NB4 (cell line): Measurements from ENCODE around the gene FBXL17.
"Not testable (repeated sequence)": the region's sequence is repeated elsewhere in the genome, so short reads cannot be mapped to it uniquely, and the experiment has no call there.

Experiments
- DNase-seq: peaks from one replicate; pipeline ENCODE4 v3.0.0; 2010; ENCODE audit warnings: low read depth
- H3K4me3 ChIP-seq: one replicate; pipeline ENCODE4 v1.5.1; 2011; ENCODE audit warnings: mild to moderate bottlenecking, low read depth, low read length, moderate library complexity
- CTCF ChIP-seq: IDR thresholded peaks from one replicate; pipeline ENCODE4 v1.5.1; 2012; ENCODE audit warnings: low read depth, low read length
- MAX ChIP-seq: IDR thresholded peaks from 2 replicates; pipeline ENCODE4 v1.6.1; 2011; ENCODE audit warnings: low read depth, low read length
- MYC ChIP-seq: IDR thresholded peaks from 2 replicates; pipeline ENCODE4 v1.6.1; 2011; ENCODE audit warnings: low read depth, low read length
- POLR2A ChIP-seq: IDR thresholded peaks from 2 replicates; pipeline ENCODE4 v1.6.1; 2011; ENCODE audit warnings: mild to moderate bottlenecking; ENCODE audit not compliant: insufficient read length; ENCODE audit errors: extremely low read depth

The FBXL17 gene

GRCh38 chr5:108295578-108296368, 86.1 kb downstream of the FBXL17 start:
- peak; percentile 6 for DNase-seq
- H3K4me3 ChIP-seq: no peak overlapping the region
- TF ChIP-seq MYC (no peak), MAX (no peak), CTCF (no peak), POLR2A (no peak)

GRCh38 chr5:108280960-108281569, 100.8 kb downstream of the FBXL17 start:
- no peak for DNase-seq
- no peak for TF ChIP-seq MYC
- H3K4me3 ChIP-seq: no peak overlapping the region

GRCh38 chr5:108280248-108280647, 101.7 kb downstream of the FBXL17 start:
- no peak overlapping the region for H3K4me3 ChIP-seq
- DNase-seq: no peak
- no peak for TF ChIP-seq MYC
- TF ChIP-seq CTCF: no peak
- no peak for TF ChIP-seq POLR2A
- TF ChIP-seq MAX: no peak

GRCh38 chr5:108278285-108279240, 103.3 kb downstream of the FBXL17 start:
- H3K4me3 ChIP-seq: no peak overlapping the region
- no peak for DNase-seq
- TF ChIP-seq MYC (no peak), CTCF (no peak), POLR2A (no peak), MAX (no peak)

- no peak overlapping the region for H3K4me3 ChIP-seq
- DNase-seq: no peak
- TF ChIP-seq CTCF: no peak
- TF ChIP-seq MYC: no peak
- no peak for TF ChIP-seq MAX
These were observed 105.5 kb downstream of the FBXL17 start for GRCh38 chr5:108276187-108277050.

- DNase-seq, H3K4me3 ChIP-seq: not testable (repeated sequence)
These were observed 107.8 kb downstream of the FBXL17 start for GRCh38 chr5:108274080-108274479.
